DND-41 (cell line): Measurements from ENCODE around the gene SLC24A4.

Source experiments
- CTCF ChIP-seq: IDR thresholded peaks from 2 replicates; pipeline ENCODE4 v1.5.1; 2012; ENCODE audit warnings: borderline replicate concordance, low read length, moderate library complexity, mild to moderate bottlenecking; ENCODE audit not compliant: poor library complexity, severe bottlenecking; ENCODE audit errors: extremely low read depth
- EZH2 ChIP-seq: IDR thresholded peaks from 3 replicates; pipeline ENCODE4 v1.6.1; 2012; ENCODE audit warnings: borderline replicate concordance, low read depth, mild to moderate bottlenecking, moderate library complexity, low read length, inconsistent platforms; ENCODE audit not compliant: severe bottlenecking

GRCh38 chr14:92465353-92466055, 142.5 kb downstream of the SLC24A4 start:
- TF ChIP-seq CTCF (no peak), EZH2 (no peak)
